ENCODE data around the gene LAIR1. TPM values are rescaled to one million over a fixed set of nuclear protein-coding genes. Genes with fewer than 3 reads are reported as not detected.

LAIR1 gene
- total and polyA plus RNA-seq, 11 donors: 2.9 to 102 (median 5.3) TPM

DNA sequence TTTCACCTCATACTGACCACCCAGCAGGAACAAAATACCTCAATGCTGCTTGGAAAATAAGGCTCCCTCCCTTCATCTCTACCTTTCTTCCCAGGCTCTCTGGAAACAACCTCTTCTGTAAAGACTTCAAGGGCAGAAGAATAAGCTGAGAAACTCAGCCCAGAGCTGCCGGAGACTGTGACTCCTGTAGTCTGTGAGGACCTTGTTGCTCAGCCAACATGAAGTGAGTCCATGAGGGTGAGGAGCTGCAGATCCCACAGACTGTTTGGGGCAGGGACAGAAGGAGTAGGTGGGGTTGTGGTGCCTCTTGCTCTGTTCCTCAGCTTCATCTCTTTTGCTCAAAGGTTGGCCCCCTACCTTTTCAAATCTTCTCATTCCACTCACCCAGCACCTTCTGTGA is 59.6 kb downstream of the LAIR1 start:
- Histone ChIP-seq H3K36me3 (no peaks in the 10 kb centered on the region), H3K27ac (no peak overlapping the region), H3K9me3 (no peaks in the 10 kb centered on the region), H3K4me3 (no peak overlapping the region), H3K4me1 (peaks cover 0 to 29% (median 0%) of the 10 kb centered on the region in 12 donors), H3K27me3 (peaks cover 0 to 13% (median 0%) of the 10 kb centered on the region in 9 donors)
- DNase-seq (no peak), ATAC-seq (no peak)
- intact Hi-C loops (cut with DNase I): no loop called here
- 76 to 88% (median 80%) methylated on average over 1 of the region's 1 CpG for WGBS, 4 donors
- TF ChIP-seq POLR2A (IDR thresholded peaks at IDR 0.05): no peak
- TF ChIP-seq, protein P1, sequence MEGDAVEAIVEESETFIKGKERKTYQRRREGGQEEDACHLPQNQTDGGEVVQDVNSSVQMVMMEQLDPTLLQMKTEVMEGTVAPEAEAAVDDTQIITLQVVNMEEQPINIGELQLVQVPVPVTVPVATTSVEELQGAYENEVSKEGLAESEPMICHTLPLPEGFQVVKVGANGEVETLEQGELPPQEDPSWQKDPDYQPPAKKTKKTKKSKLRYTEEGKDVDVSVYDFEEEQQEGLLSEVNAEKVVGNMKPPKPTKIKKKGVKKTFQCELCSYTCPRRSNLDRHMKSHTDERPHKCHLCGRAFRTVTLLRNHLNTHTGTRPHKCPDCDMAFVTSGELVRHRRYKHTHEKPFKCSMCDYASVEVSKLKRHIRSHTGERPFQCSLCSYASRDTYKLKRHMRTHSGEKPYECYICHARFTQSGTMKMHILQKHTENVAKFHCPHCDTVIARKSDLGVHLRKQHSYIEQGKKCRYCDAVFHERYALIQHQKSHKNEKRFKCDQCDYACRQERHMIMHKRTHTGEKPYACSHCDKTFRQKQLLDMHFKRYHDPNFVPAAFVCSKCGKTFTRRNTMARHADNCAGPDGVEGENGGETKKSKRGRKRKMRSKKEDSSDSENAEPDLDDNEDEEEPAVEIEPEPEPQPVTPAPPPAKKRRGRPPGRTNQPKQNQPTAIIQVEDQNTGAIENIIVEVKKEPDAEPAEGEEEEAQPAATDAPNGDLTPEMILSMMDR (IDR thresholded peaks at IDR 0.05): no peak

DNA sequence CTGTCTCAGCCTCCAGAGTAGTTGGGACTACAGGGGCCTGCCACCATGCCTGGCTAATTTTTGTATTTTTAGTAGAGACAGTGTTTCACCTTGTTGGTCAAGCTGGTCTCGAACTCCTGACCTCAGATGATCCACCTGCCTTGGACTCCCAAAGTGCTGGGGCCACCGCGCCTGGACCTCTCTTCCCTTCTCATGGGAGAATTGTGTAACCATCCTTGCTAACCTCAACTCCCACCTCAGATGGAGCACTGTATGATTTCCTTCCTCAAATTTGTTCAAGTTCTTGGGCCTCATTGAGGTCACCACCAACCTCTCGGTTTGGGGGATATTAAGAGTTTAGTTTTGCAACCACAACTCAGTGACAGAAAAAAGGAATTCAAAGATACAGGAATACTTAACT is 62.5 kb downstream of the LAIR1 start:
- ATAC-seq: peak in 3 of 4 donors; percentile 29 to 75 (median 42)
- no peaks in the 10 kb centered on the region for H3K36me3 ChIP-seq
- H3K4me1 ChIP-seq: peaks cover 0 to 37% (median 0%) of the 10 kb centered on the region in 12 donors
- WGBS, 4 donors: 65 to 77% (median 69%) methylated on average over 4 of the region's 4 CpGs
- H3K27me3 ChIP-seq: peaks cover 0 to 21% (median 3%) of the 10 kb centered on the region in 9 donors
- intact Hi-C loops (cut with DNase I): no loop called here
- no peak for TF ChIP-seq POLR2A (IDR thresholded peaks at IDR 0.05)
- TF ChIP-seq, protein P1 (IDR thresholded peaks at IDR 0.05): no peak
- H3K9me3 ChIP-seq: no peaks in the 10 kb centered on the region
- H3K4me3 ChIP-seq: no peak overlapping the region
- peak in 2 of 5 donors; percentile 32 to 39 for DNase-seq
- peak overlapping the region in 1 of 12 donors; percentile 51 for H3K27ac ChIP-seq

Other genes with a start within 250 kb of the LAIR1 start
- 10 to 100 TPM in 8 of 9 donors, 1 to 10 TPM in 1; 9.6 to 23.1 (median 12.5) TPM for gene TFPT, start 249.3 kb downstream of the LAIR1 start, total RNA-seq
- 10 to 100 TPM; 26.0 to 26.5 TPM for gene TFPT, start 249.3 kb downstream of the LAIR1 start, polyA plus RNA-seq
- 10 to 100 TPM; 30.0 to 58.4 (median 37.8) TPM for gene PRPF31, start 249.2 kb downstream of the LAIR1 start, total RNA-seq
- 10 to 100 TPM; 42.0 to 57.6 TPM for gene PRPF31, start 249.2 kb downstream of the LAIR1 start, polyA plus RNA-seq
- gene CNOT3, start 227.2 kb downstream of the LAIR1 start, total RNA-seq: 10 to 100 TPM; 12.6 to 28.2 (median 18.5) TPM
- gene CNOT3, start 227.2 kb downstream of the LAIR1 start, polyA plus RNA-seq: 10 to 100 TPM; 14.2 to 18.1 TPM
- 1 to 10 TPM; 5.4 to 8.7 (median 6.8) TPM for gene LENG1, start 205.2 kb downstream of the LAIR1 start, total RNA-seq
- 10 to 100 TPM; 14.4 to 18.6 TPM for gene LENG1, start 205.2 kb downstream of the LAIR1 start, polyA plus RNA-seq
- 1 to 10 TPM in 7 of 9 donors, under 1 TPM in 1, not detected in 1; 0.58 to 4.5 (median 2.1) TPM for gene TMC4, start 191.8 kb downstream of the LAIR1 start, total RNA-seq
- gene TMC4, start 191.8 kb downstream of the LAIR1 start, polyA plus RNA-seq: 1 to 10 TPM; 1.2 to 3.6 TPM
- gene MBOAT7, start 175.4 kb downstream of the LAIR1 start, total RNA-seq: 10 to 100 TPM; 11.3 to 37.3 (median 19.6) TPM
- gene MBOAT7, start 175.4 kb downstream of the LAIR1 start, polyA plus RNA-seq: 10 to 100 TPM in 1 of 2 donors, 1 to 10 TPM in 1; 9.8 to 25.6 TPM
- 10 to 100 TPM; 13.2 to 48.9 (median 23.5) TPM for gene TSEN34, start 173.6 kb downstream of the LAIR1 start, total RNA-seq
- 10 to 100 TPM; 10.2 to 35.1 TPM for gene TSEN34, start 173.6 kb downstream of the LAIR1 start, polyA plus RNA-seq
- 100 to 1,000 TPM; 551 to 937 (median 684) TPM for gene RPS9, start 164.1 kb downstream of the LAIR1 start, total RNA-seq
- 1,000 to 10,000 TPM; 1,306 to 2,068 TPM for gene RPS9, start 164.1 kb downstream of the LAIR1 start, polyA plus RNA-seq
- 10 to 100 TPM in 2 of 9 donors, 1 to 10 TPM in 6, under 1 TPM in 1; 0.54 to 31.4 (median 3.8) TPM for gene LILRB3, start 141.9 kb downstream of the LAIR1 start, total RNA-seq
- 1 to 10 TPM; 1.3 to 3.7 TPM for gene LILRB3, start 141.9 kb downstream of the LAIR1 start, polyA plus RNA-seq
- 10 to 100 TPM in 1 of 9 donors, 1 to 10 TPM in 4, under 1 TPM in 4; 0.44 to 20.9 (median 1.3) TPM for gene LILRA6, start 122.1 kb downstream of the LAIR1 start, total RNA-seq
- 1 to 10 TPM; 1.0 to 1.7 TPM for gene LILRA6, start 122.1 kb downstream of the LAIR1 start, polyA plus RNA-seq
- 10 to 100 TPM in 2 of 9 donors, 1 to 10 TPM in 7; 1.8 to 22.2 (median 3.9) TPM for gene LILRB5, start 107.7 kb downstream of the LAIR1 start, total RNA-seq
- gene LILRB5, start 107.7 kb downstream of the LAIR1 start, polyA plus RNA-seq: 1 to 10 TPM; 1.4 to 4.0 TPM
- gene LILRB2, start 83.8 kb downstream of the LAIR1 start, total RNA-seq: 10 to 100 TPM in 2 of 9 donors, 1 to 10 TPM in 6, under 1 TPM in 1; 0.83 to 43.6 (median 1.7) TPM
- 1 to 10 TPM; 1.2 to 2.7 TPM for gene LILRB2, start 83.8 kb downstream of the LAIR1 start, polyA plus RNA-seq
- gene LILRA5, start 51.8 kb downstream of the LAIR1 start, total RNA-seq: 10 to 100 TPM in 1 of 9 donors, 1 to 10 TPM in 6, under 1 TPM in 1, not detected in 1; 0.27 to 16.2 (median 1.5) TPM
- 1 to 10 TPM in 1 of 2 donors, under 1 TPM in 1; 0.19 to 4.7 TPM for gene LILRA5, start 51.8 kb downstream of the LAIR1 start, polyA plus RNA-seq
- gene LILRA4, start 25.8 kb downstream of the LAIR1 start, total RNA-seq: not detected
- gene LILRA4, start 25.8 kb downstream of the LAIR1 start, polyA plus RNA-seq: not detected
- 1 to 10 TPM in 5 of 9 donors, under 1 TPM in 4; 0.46 to 6.9 (median 1.1) TPM for gene TTYH1, start 50.5 kb upstream of the LAIR1 start, total RNA-seq
- 1 to 10 TPM in 1 of 2 donors, under 1 TPM in 1; 0.85 to 1.8 TPM for gene TTYH1, start 50.5 kb upstream of the LAIR1 start, polyA plus RNA-seq
- gene LENG8, start 84.3 kb upstream of the LAIR1 start, total RNA-seq: 10 to 100 TPM; 23.6 to 82.9 (median 58.8) TPM
- gene LENG8, start 84.3 kb upstream of the LAIR1 start, polyA plus RNA-seq: 10 to 100 TPM; 35.2 to 93.9 TPM
- gene LENG9, start 98.8 kb upstream of the LAIR1 start, total RNA-seq: 1 to 10 TPM; 1.5 to 4.1 (median 2.4) TPM
- 1 to 10 TPM; 1.4 to 2.1 TPM for gene LENG9, start 98.8 kb upstream of the LAIR1 start, polyA plus RNA-seq
- 10 to 100 TPM in 5 of 9 donors, 1 to 10 TPM in 4; 5.6 to 16.3 (median 11.4) TPM for gene CDC42EP5, start 108.4 kb upstream of the LAIR1 start, total RNA-seq
- gene CDC42EP5, start 108.4 kb upstream of the LAIR1 start, polyA plus RNA-seq: 1 to 10 TPM; 7.1 to 8.7 TPM
- 1 to 10 TPM in 1 of 9 donors, not detected in 8; 2.4 TPM for gene LAIR2, start 137.9 kb upstream of the LAIR1 start, total RNA-seq
- gene LAIR2, start 137.9 kb upstream of the LAIR1 start, polyA plus RNA-seq: not detected
- gene LILRA2, start 208.9 kb upstream of the LAIR1 start, total RNA-seq: 1 to 10 TPM in 4 of 9 donors, under 1 TPM in 5; 0.31 to 8.9 (median 0.94) TPM
- gene LILRA2, start 208.9 kb upstream of the LAIR1 start, polyA plus RNA-seq: under 1 TPM; 0.42 to 0.71 TPM
- 1 to 10 TPM in 2 of 9 donors, under 1 TPM in 7; 0.16 to 7.0 (median 0.52) TPM for gene LILRA1, start 228.7 kb upstream of the LAIR1 start, total RNA-seq
- gene LILRA1, start 228.7 kb upstream of the LAIR1 start, polyA plus RNA-seq: under 1 TPM; 0.11 to 0.28 TPM